ENCODE results near the gene YARS2.
"Not testable (repeated sequence)": the region's sequence is repeated elsewhere in the genome, so short reads cannot be mapped to it uniquely, and the experiment has no call there.

The YARS2 gene

GRCh38 chr12:32743264-32743663 lies 12.4 kb downstream of the YARS2 start:
- no peak for DNase-seq (ENCODE audit: low spot score)

GRCh38 chr12:32742133-32742532 lies 13.6 kb downstream of the YARS2 start:
- DNase-seq (ENCODE audit: low spot score) = no peak

- DNase-seq (ENCODE audit: low spot score) = no peak
Measured at GRCh38 chr12:32739279-32739678, 16.4 kb downstream of the YARS2 start.

- DNase-seq (ENCODE audit: low spot score) = no peak
Measured at GRCh38 chr12:32737715-32738114, 18.0 kb downstream of the YARS2 start.

GRCh38 chr12:32736445-32736844 lies 19.3 kb downstream of the YARS2 start:
- DNase-seq (ENCODE audit: low spot score) = no peak

GRCh38 chr12:32734952-32735351 lies 20.7 kb downstream of the YARS2 start:
- no peak for DNase-seq (ENCODE audit: low spot score)

- no peak for DNase-seq (ENCODE audit: low spot score)
Measured at GRCh38 chr12:32727237-32727636, 28.5 kb downstream of the YARS2 start.

GRCh38 chr12:32726286-32726685 lies 29.4 kb downstream of the YARS2 start:
- no peak for DNase-seq (ENCODE audit: low spot score)

GRCh38 chr12:32725308-32725707 lies 30.4 kb downstream of the YARS2 start:
- not testable (repeated sequence) for DNase-seq (ENCODE audit: low spot score)

- DNase-seq (ENCODE audit: low spot score) = no peak
Measured at GRCh38 chr12:32718926-32719325, 36.8 kb downstream of the YARS2 start.

- DNase-seq (ENCODE audit: low spot score) = no peak
Measured at GRCh38 chr12:32714772-32715171, 40.9 kb downstream of the YARS2 start.

- no peak for DNase-seq (ENCODE audit: low spot score)
Measured at GRCh38 chr12:32708926-32709325, 46.8 kb downstream of the YARS2 start.

GRCh38 chr12:32706335-32707024 lies 49.2 kb downstream of the YARS2 start:
- no peak for DNase-seq (ENCODE audit: low spot score)

- DNase-seq (ENCODE audit: low spot score) = no peak
Measured at GRCh38 chr12:32705783-32706182, 49.9 kb downstream of the YARS2 start.

GRCh38 chr12:32702946-32703345 lies 52.8 kb downstream of the YARS2 start:
- no peak for DNase-seq (ENCODE audit: low spot score)

- DNase-seq (ENCODE audit: low spot score) = no peak
Measured at GRCh38 chr12:32702473-32702872, 53.2 kb downstream of the YARS2 start.

GRCh38 chr12:32699437-32699836 lies 56.3 kb downstream of the YARS2 start:
- DNase-seq (ENCODE audit: low spot score) = not testable (repeated sequence)

GRCh38 chr12:32698285-32698684 lies 57.4 kb downstream of the YARS2 start:
- no peak for DNase-seq (ENCODE audit: low spot score)

- DNase-seq (ENCODE audit: low spot score) = no peak
Measured at GRCh38 chr12:32697445-32697844, 58.3 kb downstream of the YARS2 start.

Data from COLO829 (cell line).